Heart left ventricle (tissue), 13 donors: ENCODE results near the gene TAB2.

Experiments used
- CTCF ChIP-seq, 12 donors: fragments of 200-600 bp; sonication (generic) in 4 of 12; IDR thresholded peaks; one replicate each; pipeline versions ENCODE4 v1.5.0 to v1.8.0; 2018 to 2022; ENCODE audit warnings: antibody characterized with exemption in 12 of 12, mild to moderate bottlenecking in 5 of 12
- POLR2A ChIP-seq, 2 donors: fragments of 450-650 bp; IDR thresholded peaks; one replicate each; pipeline ENCODE4 v1.6.1; 2017; ENCODE audit warnings: antibody characterized with exemption in 2 of 2, mild to moderate bottlenecking in 2 of 2, moderate library complexity in 2 of 2
- donor health status: ischemic (EF 13 %, LVEDD 7.1; RV severe dilation, severe dysfunction).
- donor health status: DM: no; HTN: yes; CAD: no.
- donor health status: DM: no; HTN: no; CAD: no.
- donor health status: ischemic (EF 25% LVEDD 6.9; RV normal size, moderate dysfunction).
- donor health status: ischemic (EF 25% LVEDD 5.7; RV mildly dilated, moderate dysfunction).
- donor health status: ischemic (EF 35%, LVEDD 5.7; RV mildly dilated, moderate dysfunction).
- donor health status: nonischemic (EF 11% LVEDD 7.7; RV severe dilation, severe dysfunction).
- donor health status: DM: yes; HTN: yes; CAD: no.
- donor health status: PGD.
- donor health status: ischemic (EF 29% LVEDD 5.4; RV normal size, mild dysfunction).
- donor health status: nonischemic (EF 23%, LVEDD 6.1; RV moderate dilation, normal function).

GRCh38 chr6:149409617-149410016 is 92.1 kb downstream of the TAB2 start:
- TF ChIP-seq CTCF (IDR thresholded peaks at IDR 0.05): no peak
- no peak for TF ChIP-seq POLR2A (IDR thresholded peaks at IDR 0.05)
